ENCODE measurements around the gene OLFM1.

- TF ChIP-seq POLR2A (IDR thresholded peaks at IDR 0.05), result no peak
- TF ChIP-seq POLR2AphosphoS5 (IDR thresholded peaks at IDR 0.05), result no peak
- TF ChIP-seq CTCF (IDR thresholded peaks at IDR 0.05), result peak in 3 of 4 experiments; percentile 78 to 89 (median 87)
Measured at GRCh38 chr9:135087489-135087792, at the start of gene OLFM1.
